ENCODE measurements around the gene SNX3.

GRCh38 chr6:108253241-108253640 is 7.6 kb downstream of the SNX3 start:
- TF ChIP-seq CTCF (conservative IDR thresholded peaks at IDR 0.05) (no peak), EZH2 (IDR thresholded peaks at IDR 0.05; ENCODE audit: low read depth) (no peak)
